Neural cell (in vitro differentiated cells): ENCODE measurements around the gene SPARC.

Source experiments
- EP300 ChIP-seq: fragments of 450-650 bp; conservative IDR thresholded peaks from 2 replicates; pipeline ENCODE4 v1.6.1; 2014; ENCODE audit warnings: antibody characterized with exemption, mild to moderate bottlenecking, moderate library complexity; ENCODE audit not compliant: poor library complexity, severe bottlenecking
- EZH2 ChIP-seq: fragments of 200-600, 300-800 bp; shearing (Covaris generic), sonication (generic); IDR thresholded peaks from 2 replicates; pipeline ENCODE4 v1.6.1; 2014; ENCODE audit warnings: antibody characterized with exemption, low read length, borderline replicate concordance, mild to moderate bottlenecking; ENCODE audit not compliant: insufficient read depth, poor library complexity, severe bottlenecking
- MXI1 ChIP-seq: fragments of 450-650 bp; conservative IDR thresholded peaks from 2 replicates; pipeline ENCODE4 v1.6.1; 2014; ENCODE audit warnings: antibody characterized with exemption, mild to moderate bottlenecking; ENCODE audit not compliant: poor library complexity, severe bottlenecking
- POLR2AphosphoS5 ChIP-seq: IDR thresholded peaks from 2 replicates; pipeline ENCODE4 v1.6.1; 2012
- RAD21 ChIP-seq: fragments of 450-650 bp; conservative IDR thresholded peaks from 2 replicates; pipeline ENCODE4 v1.6.1; 2014; ENCODE audit warnings: antibody characterized with exemption, mild to moderate bottlenecking, moderate library complexity
- SMC3 ChIP-seq: fragments of 450-650 bp; conservative IDR thresholded peaks from 2 replicates; pipeline ENCODE4 v1.6.1; 2014; ENCODE audit warnings: antibody characterized with exemption, mild to moderate bottlenecking, moderate library complexity; ENCODE audit not compliant: poor library complexity
- TAF1 ChIP-seq: IDR thresholded peaks from 2 replicates; pipeline ENCODE4 v1.6.1; 2012; ENCODE audit warnings: low read depth
- TF ChIP-seq, protein P1 (sequence below): fragments of 450-650 bp; IDR thresholded peaks from 2 replicates; pipeline ENCODE4 v1.5.1; 2014; ENCODE audit warnings: antibody characterized with exemption, mild to moderate bottlenecking, moderate library complexity; ENCODE audit not compliant: poor library complexity, severe bottlenecking

DNA sequence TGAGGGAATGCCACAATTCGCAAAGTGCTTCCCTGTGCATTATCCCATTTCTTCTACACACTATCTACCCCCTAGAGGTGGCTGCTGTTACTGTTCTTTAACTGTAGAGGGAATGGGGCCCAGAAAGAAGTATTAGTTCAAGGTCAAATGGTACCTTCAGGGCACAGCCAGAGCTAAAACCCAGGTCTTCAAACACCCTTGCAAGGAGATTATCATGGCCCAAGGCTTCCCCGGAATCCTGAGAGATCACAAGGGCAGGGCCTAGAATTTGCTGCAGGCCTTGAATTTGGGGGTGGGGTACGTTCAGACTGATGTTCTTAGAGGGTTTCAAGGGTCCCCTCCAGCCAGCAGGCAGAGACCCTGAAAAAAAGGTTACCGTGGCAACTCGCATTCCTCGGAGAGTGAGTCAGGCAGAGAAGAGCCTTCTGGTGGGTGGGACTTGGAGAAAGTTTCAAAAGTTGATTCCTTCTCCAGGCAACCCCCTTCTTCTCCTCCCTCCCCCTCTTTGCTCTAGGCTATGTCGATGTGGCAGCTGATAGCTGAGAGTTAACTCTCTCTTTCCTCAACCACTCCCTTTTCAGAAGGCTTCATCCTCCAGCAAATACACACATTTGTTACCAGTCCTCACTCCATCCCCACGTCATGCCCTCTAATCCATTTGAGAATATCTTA lies 1.9 kb downstream of the SPARC start:
- no peak for TF ChIP-seq TAF1
- TF ChIP-seq EZH2: no peak
- TF ChIP-seq, protein P1, sequence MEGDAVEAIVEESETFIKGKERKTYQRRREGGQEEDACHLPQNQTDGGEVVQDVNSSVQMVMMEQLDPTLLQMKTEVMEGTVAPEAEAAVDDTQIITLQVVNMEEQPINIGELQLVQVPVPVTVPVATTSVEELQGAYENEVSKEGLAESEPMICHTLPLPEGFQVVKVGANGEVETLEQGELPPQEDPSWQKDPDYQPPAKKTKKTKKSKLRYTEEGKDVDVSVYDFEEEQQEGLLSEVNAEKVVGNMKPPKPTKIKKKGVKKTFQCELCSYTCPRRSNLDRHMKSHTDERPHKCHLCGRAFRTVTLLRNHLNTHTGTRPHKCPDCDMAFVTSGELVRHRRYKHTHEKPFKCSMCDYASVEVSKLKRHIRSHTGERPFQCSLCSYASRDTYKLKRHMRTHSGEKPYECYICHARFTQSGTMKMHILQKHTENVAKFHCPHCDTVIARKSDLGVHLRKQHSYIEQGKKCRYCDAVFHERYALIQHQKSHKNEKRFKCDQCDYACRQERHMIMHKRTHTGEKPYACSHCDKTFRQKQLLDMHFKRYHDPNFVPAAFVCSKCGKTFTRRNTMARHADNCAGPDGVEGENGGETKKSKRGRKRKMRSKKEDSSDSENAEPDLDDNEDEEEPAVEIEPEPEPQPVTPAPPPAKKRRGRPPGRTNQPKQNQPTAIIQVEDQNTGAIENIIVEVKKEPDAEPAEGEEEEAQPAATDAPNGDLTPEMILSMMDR: no peak
- no peak for TF ChIP-seq POLR2AphosphoS5
- no peak for TF ChIP-seq RAD21
- TF ChIP-seq EP300: no peak
- no peak for TF ChIP-seq SMC3
- TF ChIP-seq MXI1: no peak
